SK-N-SH treated with all-trans-retinoic acid at 6 μM for 48 hours (cell line): ENCODE measurements around the gene MCRIP2.
A peak's percentile ranks its signal among the peaks of the same experiment; 100 is the strongest.

Source experiments
- ATAC-seq: fragments of 200-7000 bp; cut with Tn5 transposase; 3 replicates; pipeline ENCODE4 v1.9.1; 2020; ENCODE audit warnings: mild to moderate bottlenecking, moderate library complexity
- ARNTL ChIP-seq: fragments of 450-650 bp; formaldehyde crosslinking; IDR thresholded peaks from 2 replicates; pipeline ENCODE4 v1.5.0; 2020; ENCODE audit warnings: low read depth, mild to moderate bottlenecking, moderate library complexity, borderline replicate concordance
- BACH2 ChIP-seq: fragments of 250-450 bp; sonication (Bioruptor Pico); IDR thresholded peaks from 2 replicates; pipeline ENCODE4 v1.9.0; 2021; ENCODE audit warnings: mild to moderate bottlenecking, borderline replicate concordance
- CREB5 ChIP-seq: fragments of 250-450 bp; sonication (Bioruptor Pico); IDR thresholded peaks from 2 replicates; pipeline ENCODE4 v1.5.1; 2020; ENCODE audit warnings: low read depth, mild to moderate bottlenecking, moderate library complexity
- CSDC2 ChIP-seq: fragments of 250-450 bp; sonication (Bioruptor Pico); IDR thresholded peaks from 2 replicates; pipeline ENCODE4 v1.5.0; 2020; ENCODE audit warnings: mild to moderate bottlenecking, moderate library complexity
- CSRNP3 ChIP-seq: fragments of 250-450 bp; sonication (Bioruptor Pico); IDR thresholded peaks from 2 replicates; pipeline ENCODE4 v1.5.1; 2021; ENCODE audit warnings: mild to moderate bottlenecking, moderate library complexity
- ESRRG ChIP-seq: fragments of 250-450 bp; sonication (Bioruptor Pico); IDR thresholded peaks from 2 replicates; pipeline ENCODE4 v1.6.1; 2021; ENCODE audit warnings: mild to moderate bottlenecking
- GLIS3 ChIP-seq: fragments of 250-450 bp; sonication (Bioruptor Pico); IDR thresholded peaks from 2 replicates; pipeline ENCODE4 v1.5.0; 2020; ENCODE audit warnings: mild to moderate bottlenecking, moderate library complexity
- ISL1 ChIP-seq: fragments of 250-450 bp; sonication (Bioruptor Pico); IDR thresholded peaks from 2 replicates; pipeline ENCODE4 v2.1.2; 2022; ENCODE audit warnings: mild to moderate bottlenecking, moderate library complexity
- OSR1 ChIP-seq: fragments of 250-450 bp; sonication (Bioruptor Pico); IDR thresholded peaks from 2 replicates; pipeline ENCODE4 v1.8.0; 2022; ENCODE audit warnings: moderate library complexity, mild to moderate bottlenecking, inconsistent platforms
- PATZ1 ChIP-seq: fragments of 250-450 bp; sonication (Bioruptor Pico); IDR thresholded peaks from 2 replicates; pipeline ENCODE4 v1.8.0; 2020; ENCODE audit warnings: mild to moderate bottlenecking, moderate library complexity, borderline replicate concordance
- POU6F1 ChIP-seq: fragments of 250-450 bp; sonication (Bioruptor Pico); IDR thresholded peaks from 2 replicates; pipeline ENCODE4 v1.8.0; 2021; ENCODE audit warnings: low read depth, mild to moderate bottlenecking, moderate library complexity, borderline replicate concordance
- PPARA ChIP-seq: fragments of 250-450 bp; sonication (Bioruptor Pico); IDR thresholded peaks from 2 replicates; pipeline ENCODE4 v1.5.0; 2020; ENCODE audit warnings: mild to moderate bottlenecking, borderline replicate concordance
- RARB ChIP-seq: fragments of 250-450 bp; sonication (Bioruptor Pico); IDR thresholded peaks from 2 replicates; pipeline ENCODE4 v1.8.0; 2021; ENCODE audit warnings: mild to moderate bottlenecking, moderate library complexity
- SNAI2 ChIP-seq: fragments of 250-450 bp; sonication (Bioruptor Pico); IDR thresholded peaks from 2 replicates; pipeline ENCODE4 v1.5.0; 2020; ENCODE audit warnings: mild to moderate bottlenecking, moderate library complexity
- TCF4 ChIP-seq: fragments of 250-450 bp; sonication (Bioruptor Pico); IDR thresholded peaks from 2 replicates; pipeline ENCODE4 v1.8.0; 2021; ENCODE audit warnings: mild to moderate bottlenecking, moderate library complexity, borderline replicate concordance
- TOX ChIP-seq: fragments of 250-450 bp; sonication (Bioruptor Pico); IDR thresholded peaks from 2 replicates; pipeline ENCODE4 v1.8.0; 2021; ENCODE audit warnings: mild to moderate bottlenecking, moderate library complexity, borderline replicate concordance
- TSHZ2 ChIP-seq: fragments of 250-450 bp; sonication (Bioruptor Pico); IDR thresholded peaks from 2 replicates; pipeline ENCODE4 v1.5.0; 2020; ENCODE audit warnings: mild to moderate bottlenecking, moderate library complexity
- ZC3H10 ChIP-seq: fragments of 250-450 bp; sonication (Bioruptor Pico); IDR thresholded peaks from 2 replicates; pipeline ENCODE4 v1.5.1; 2021; ENCODE audit warnings: mild to moderate bottlenecking, moderate library complexity
- ZFP3 ChIP-seq: fragments of 250-450 bp; sonication (Bioruptor Pico); IDR thresholded peaks from 2 replicates; pipeline ENCODE4 v1.5.0; 2020; ENCODE audit warnings: mild to moderate bottlenecking, moderate library complexity
- ZFP30 ChIP-seq: fragments of 450-650 bp; formaldehyde crosslinking; IDR thresholded peaks from 2 replicates; pipeline ENCODE4 v1.5.0; 2022; ENCODE audit warnings: mild to moderate bottlenecking, moderate library complexity
- ZNF565 ChIP-seq: fragments of 450-650 bp; formaldehyde crosslinking; conservative IDR thresholded peaks from 2 replicates; pipeline ENCODE4 v1.5.0; 2020; ENCODE audit warnings: low read depth, mild to moderate bottlenecking, moderate library complexity
- ZNF70 ChIP-seq: fragments of 450-650 bp; formaldehyde crosslinking; IDR thresholded peaks from 2 replicates; pipeline ENCODE4 v1.5.0; 2020; ENCODE audit warnings: mild to moderate bottlenecking, moderate library complexity
- ZNF8 ChIP-seq: fragments of 450-650 bp; formaldehyde crosslinking; IDR thresholded peaks from 2 replicates; pipeline ENCODE4 v1.5.0; 2020; ENCODE audit warnings: mild to moderate bottlenecking, moderate library complexity

MCRIP2 gene

GRCh38 chr16:674214-674881 lies 32.7 kb downstream of the MCRIP2 start:
- TF ChIP-seq GLIS3 (CRISPR knock-in tag) (no peak), SNAI2 (CRISPR knock-in tag) (no peak), BACH2 (CRISPR knock-in tag) (no peak), CSRNP3 (CRISPR knock-in tag) (no peak)
- no peak for ATAC-seq

GRCh38 chr16:674968-675883 lies 33.6 kb downstream of the MCRIP2 start, which contains the start of gene RHBDL1:
Gene RHBDL1 (plus strand): TSS chr16:675671. CDS start chr16:675791, 120 bp downstream.
- peak; percentile 60; the same call in 1 of the 2 replicates for TF ChIP-seq GLIS3 (CRISPR knock-in tag)
- no peak for TF ChIP-seq ESRRG (CRISPR knock-in tag)
- ATAC-seq: no peak

GRCh38 chr16:675884-676564 lies 34.4 kb downstream of the MCRIP2 start:
- TF ChIP-seq ZNF565 (CRISPR knock-in tag): no peak
- no peak for TF ChIP-seq PATZ1 (CRISPR knock-in tag)
- TF ChIP-seq ZFP30 (CRISPR knock-in tag): no peak
- TF ChIP-seq POU6F1: no peak
- TF ChIP-seq TSHZ2: no peak
- no peak for TF ChIP-seq PPARA (CRISPR knock-in tag)
- TF ChIP-seq ZNF70 (CRISPR knock-in tag): no peak
- no peak for TF ChIP-seq ARNTL (CRISPR knock-in tag)
- TF ChIP-seq GLIS3 (CRISPR knock-in tag): no peak
- no peak for TF ChIP-seq TCF4
- TF ChIP-seq ZFP3 (CRISPR knock-in tag): no peak
- no peak for TF ChIP-seq ISL1 (CRISPR knock-in tag)
- TF ChIP-seq ZC3H10 (CRISPR knock-in tag): no peak
- TF ChIP-seq SNAI2 (CRISPR knock-in tag): no peak
- no peak for ATAC-seq

GRCh38 chr16:676565-676902 lies 34.9 kb downstream of the MCRIP2 start:
- no peak for ATAC-seq
- no peak for TF ChIP-seq TOX
- no peak for TF ChIP-seq RARB
- no peak for TF ChIP-seq OSR1 (CRISPR knock-in tag)
- no peak for TF ChIP-seq ISL1 (CRISPR knock-in tag)
- TF ChIP-seq ZC3H10 (CRISPR knock-in tag): no peak
- TF ChIP-seq ARNTL (CRISPR knock-in tag): no peak
- no peak for TF ChIP-seq BACH2 (CRISPR knock-in tag)
- no peak for TF ChIP-seq PATZ1 (CRISPR knock-in tag)
- TF ChIP-seq CREB5 (CRISPR knock-in tag): no peak
- TF ChIP-seq SNAI2 (CRISPR knock-in tag): no peak
- no peak for TF ChIP-seq ZNF565 (CRISPR knock-in tag)
- TF ChIP-seq GLIS3 (CRISPR knock-in tag): no peak
- no peak for TF ChIP-seq ZNF8 (CRISPR knock-in tag)
- no peak for TF ChIP-seq CSDC2 (CRISPR knock-in tag)
